ENCODE data around the gene PUS1. TPM values are rescaled to one million over a fixed set of nuclear protein-coding genes. Genes with fewer than 3 reads are reported as not detected.

The PUS1 gene
- total RNA-seq, 1 experiment from 2014 or later, result 117 TPM

GRCh38 chr12:131897875-131898274 is 31.2 kb upstream of the PUS1 start:
- Histone ChIP-seq H3K9me3 (ENCODE audit: control insufficient read depth, low read depth, low read length) (no peaks in the 10 kb centered on the region), H2BK15ac (ENCODE audit: low read depth, low read length) (no peak overlapping the region), H2BK5ac (ENCODE audit: insufficient read length, low read length) (no peak overlapping the region), H4K5ac (ENCODE audit: insufficient read length, low read depth, low read length) (no peak overlapping the region), H3K18ac (ENCODE audit: insufficient read length, low read depth, low read length) (no peak overlapping the region), H4K8ac (replicated peaks; ENCODE audit: insufficient read length, low read depth, low read length) (no peak overlapping the region), H2AK5ac (ENCODE audit: insufficient read length, low read length) (no peak overlapping the region), H2BK120ac (ENCODE audit: low read depth, low read length, poor library complexity, severe bottlenecking) (no peak overlapping the region), H3K79me2 (ENCODE audit: insufficient read depth, low read length) (no peaks in the 10 kb centered on the region), H3K56ac (ENCODE audit: insufficient read length, low read depth, low read length) (no peak overlapping the region), H3K79me1 (ENCODE audit: insufficient read depth, low read depth, low read length, poor library complexity, severe bottlenecking) (no peaks in the 10 kb centered on the region), H3K27me3 (ENCODE audit: insufficient read depth, low read length) (no peaks in the 10 kb centered on the region), H2BK20ac (ENCODE audit: low read depth, low read length, poor library complexity, severe bottlenecking) (no peak overlapping the region), H3K4ac (ENCODE audit: low read depth, low read length) (no peak overlapping the region), H3K9ac (ENCODE audit: extremely low read depth, insufficient read length, low read length) (no peak overlapping the region), H3K23me2 (ENCODE audit: insufficient read length, low read depth, low read length, poor library complexity, severe bottlenecking) (peaks cover 7% of the 10 kb centered on the region), H3K27ac (ENCODE audit: insufficient read length, low read depth, low read length) (no peak overlapping the region), H2AFZ (ENCODE audit: low read length) (no peak overlapping the region), H3T11ph (ENCODE audit: low read length) (no peak overlapping the region), H3K14ac (ENCODE audit: insufficient read depth, low read length) (no peak overlapping the region), H2BK12ac (ENCODE audit: insufficient read length, low read depth, low read length) (no peak overlapping the region), H3K4me2 (ENCODE audit: insufficient read depth, insufficient read length, low read length) (no peak overlapping the region), H4K20me1 (ENCODE audit: control insufficient read depth, insufficient read depth, insufficient read length) (no peaks in the 10 kb centered on the region), H3K4me1 (ENCODE audit: insufficient read depth, low read length) (no peaks in the 10 kb centered on the region), H3K23ac (ENCODE audit: insufficient read length, low read depth, low read length) (no peak overlapping the region), H4K91ac (ENCODE audit: insufficient read length, low read depth, low read length) (no peak overlapping the region)
- TF ChIP-seq CTCF (conservative IDR thresholded peaks at IDR 0.05), result no peak
- Mint-ChIP-seq H3K9me3 (no peaks in the 10 kb centered on the region), H3K4me3 (no peak overlapping the region), H3K4me1 (peaks cover 11 to 27% of the 10 kb centered on the region in 2 experiments), H3K36me3 (ENCODE audit: insufficient read depth in 1 of 3, low read depth in 3 of 3) (peaks cover 9 to 16% (median 13%) of the 10 kb centered on the region in 3 experiments; a peak in 6 of 7 replicates), H3K27me3 (ENCODE audit: low read depth) (no peaks in the 10 kb centered on the region), H3K27ac (peak overlapping the region in 1 of 3 experiments; percentile 31; a peak in 2 of 7 replicates)
- no CpG with 5 or more reads among the region's 9 CpGs for WGBS (ENCODE audit: extremely low coverage, insufficient read length, low lambda C conversion rate)
- no peak for DNase-seq

Data from H9 (cell line).